Measurements from ENCODE around the gene SERGEF. TPM values are rescaled to one million over a fixed set of nuclear protein-coding genes. Genes with fewer than 3 reads are reported as not detected.

The SERGEF gene
- total RNA-seq, 2 donors from 2014 or later, result 26.7 to 42.1 TPM

GRCh38 chr11:17802491-17802890 lies 210.4 kb downstream of the SERGEF start:
- 56 to 80% methylated on average over 2 to 4 of the region's 4 CpGs for WGBS, 2 experiments (ENCODE audit: insufficient coverage in 1 of 2, insufficient read length in 1 of 2)
- no peaks in the 10 kb centered on the region for H3K36me3 ChIP-seq (ENCODE audit: control insufficient read depth, insufficient read depth, low read length)
- no peaks in the 10 kb centered on the region for H3K9me3 ChIP-seq (ENCODE audit: control insufficient read depth, low read length)
- Mint-ChIP-seq H3K9me3 (no peaks in the 10 kb centered on the region), H3K36me3 (ENCODE audit: low read depth) (no peaks in the 10 kb centered on the region), H3K27me3 (ENCODE audit: insufficient read depth) (peaks cover 3% of the 10 kb centered on the region), H3K4me1 (peaks cover 5% of the 10 kb centered on the region), H3K27ac (no peak overlapping the region), H3K4me3 (no peak overlapping the region)
- no peaks in the 10 kb centered on the region for H3K4me1 ChIP-seq (ENCODE audit: control insufficient read depth, insufficient read depth, low read length)
- no peak for DNase-seq
- no peak overlapping the region for H3K4me3 ChIP-seq (ENCODE audit: low read length)
- TF ChIP-seq CTCF (conservative IDR thresholded peaks at IDR 0.05), result no peak
- no peak overlapping the region for H3K9ac ChIP-seq (ENCODE audit: extremely low read depth, low read length, poor library complexity, severe bottlenecking)
- H3K27me3 ChIP-seq (ENCODE audit: control insufficient read depth, insufficient read depth, low read length, poor library complexity, severe bottlenecking), result no peaks in the 10 kb centered on the region
- no peak overlapping the region for H3K27ac ChIP-seq (ENCODE audit: low read depth, low read length)

GRCh38 chr11:17801166-17801565 lies 211.7 kb downstream of the SERGEF start:
- no peaks in the 10 kb centered on the region for H3K9me3 ChIP-seq (ENCODE audit: control insufficient read depth, low read length)
- no peak overlapping the region for H3K9ac ChIP-seq (ENCODE audit: extremely low read depth, low read length, poor library complexity, severe bottlenecking)
- no peaks in the 10 kb centered on the region for H3K4me1 ChIP-seq (ENCODE audit: control insufficient read depth, insufficient read depth, low read length)
- no peak overlapping the region for H3K27ac Mint-ChIP-seq
- 74 to 100% methylated on average over 1 to 3 of the region's 4 CpGs for WGBS, 2 experiments (ENCODE audit: insufficient coverage in 1 of 2, insufficient read length in 1 of 2)
- H3K27ac ChIP-seq (ENCODE audit: low read depth, low read length), result no peak overlapping the region
- peaks cover 3% of the 10 kb centered on the region for H3K27me3 Mint-ChIP-seq (ENCODE audit: insufficient read depth)
- H3K36me3 Mint-ChIP-seq (ENCODE audit: low read depth), result no peaks in the 10 kb centered on the region
- no peaks in the 10 kb centered on the region for H3K9me3 Mint-ChIP-seq
- no peak overlapping the region for H3K4me3 Mint-ChIP-seq
- H3K4me3 ChIP-seq (ENCODE audit: low read length), result no peak overlapping the region
- no peaks in the 10 kb centered on the region for H3K27me3 ChIP-seq (ENCODE audit: control insufficient read depth, insufficient read depth, low read length, poor library complexity, severe bottlenecking)
- no peak for TF ChIP-seq CTCF (conservative IDR thresholded peaks at IDR 0.05)
- peak; percentile 53 for DNase-seq
- H3K36me3 ChIP-seq (ENCODE audit: control insufficient read depth, insufficient read depth, low read length), result no peaks in the 10 kb centered on the region
- peaks cover 5% of the 10 kb centered on the region for H3K4me1 Mint-ChIP-seq

- Histone ChIP-seq H3K27ac (ENCODE audit: low read depth, low read length) (no peak overlapping the region), H3K4me3 (ENCODE audit: low read length) (no peak overlapping the region), H3K9ac (ENCODE audit: extremely low read depth, low read length, poor library complexity, severe bottlenecking) (no peak overlapping the region), H3K9me3 (ENCODE audit: control insufficient read depth, low read length) (no peaks in the 10 kb centered on the region), H3K27me3 (ENCODE audit: control insufficient read depth, insufficient read depth, low read length, poor library complexity, severe bottlenecking) (no peaks in the 10 kb centered on the region), H3K36me3 (ENCODE audit: control insufficient read depth, insufficient read depth, low read length) (no peaks in the 10 kb centered on the region), H3K4me1 (ENCODE audit: control insufficient read depth, insufficient read depth, low read length) (no peaks in the 10 kb centered on the region)
- no peaks in the 10 kb centered on the region for H3K36me3 Mint-ChIP-seq (ENCODE audit: low read depth)
- no peak for DNase-seq
- 88% methylated on average over 3 to 5 of the region's 5 CpGs for WGBS, 2 experiments (ENCODE audit: insufficient coverage in 1 of 2, insufficient read length in 1 of 2)
- H3K4me1 Mint-ChIP-seq, result peaks cover 5% of the 10 kb centered on the region
- H3K27me3 Mint-ChIP-seq (ENCODE audit: insufficient read depth), result peaks cover 3% of the 10 kb centered on the region
- H3K27ac Mint-ChIP-seq, result no peak overlapping the region
- no peak overlapping the region for H3K4me3 Mint-ChIP-seq
- TF ChIP-seq CTCF (conservative IDR thresholded peaks at IDR 0.05), result no peak
- no peaks in the 10 kb centered on the region for H3K9me3 Mint-ChIP-seq
These were observed 213.7 kb downstream of the SERGEF start for GRCh38 chr11:17799147-17799546.
